Stimulated activated CD4-positive, alpha-beta T cell treated with anti-CD3 and anti-CD28 coated beads, TNF-alpha, amount 100 ng/mL, for 24 hours (primary cell): ENCODE data around the gene GID4.

ENCODE experiments used
- DNase-seq, 3 experiments: peaks; one replicate each; pipeline ENCODE4 v3.0.0-alpha.2; 2020; ENCODE audit warnings: low read depth in 3 of 3

The GID4 gene

DNA sequence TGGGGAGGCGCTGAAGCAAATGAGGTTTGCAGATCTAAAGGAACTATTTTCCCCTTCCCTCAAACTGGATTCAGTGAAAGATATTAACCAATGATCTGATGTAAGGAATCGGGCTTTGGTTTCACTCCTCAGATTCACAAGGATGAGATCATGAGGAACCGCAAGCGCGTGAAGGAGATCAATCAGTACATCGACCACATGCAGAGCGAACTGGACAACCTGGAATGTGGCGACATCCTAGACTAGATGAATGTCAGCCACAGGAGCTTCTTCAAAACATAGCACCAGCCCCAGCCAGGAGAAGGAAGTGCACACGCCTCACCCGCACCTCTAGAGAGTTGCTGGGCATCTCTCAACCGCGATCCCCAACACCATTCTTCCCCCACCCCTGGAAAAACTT, 22.8 kb upstream of the GID4 start:
- DNase-seq = no peak

DNA sequence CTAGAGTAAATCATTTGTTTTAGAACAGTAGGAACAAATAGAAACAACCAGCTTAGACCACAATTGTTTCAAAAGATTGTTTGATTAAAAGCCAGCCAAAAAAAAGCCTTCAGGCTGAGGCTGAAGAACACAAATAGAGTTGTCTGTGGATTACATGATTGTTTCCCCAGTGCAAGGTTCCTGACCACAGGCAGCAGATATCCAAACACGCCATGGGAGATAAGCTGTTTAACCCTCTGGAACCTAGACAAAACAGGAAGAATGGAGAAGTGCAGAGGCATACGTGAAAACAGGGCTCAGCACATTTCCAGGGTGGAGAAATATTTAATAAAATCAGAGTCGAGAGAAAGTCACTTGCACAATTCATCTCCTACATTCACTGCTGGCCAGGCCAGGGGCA, 21.2 kb upstream of the GID4 start:
- no peak for DNase-seq

DNA sequence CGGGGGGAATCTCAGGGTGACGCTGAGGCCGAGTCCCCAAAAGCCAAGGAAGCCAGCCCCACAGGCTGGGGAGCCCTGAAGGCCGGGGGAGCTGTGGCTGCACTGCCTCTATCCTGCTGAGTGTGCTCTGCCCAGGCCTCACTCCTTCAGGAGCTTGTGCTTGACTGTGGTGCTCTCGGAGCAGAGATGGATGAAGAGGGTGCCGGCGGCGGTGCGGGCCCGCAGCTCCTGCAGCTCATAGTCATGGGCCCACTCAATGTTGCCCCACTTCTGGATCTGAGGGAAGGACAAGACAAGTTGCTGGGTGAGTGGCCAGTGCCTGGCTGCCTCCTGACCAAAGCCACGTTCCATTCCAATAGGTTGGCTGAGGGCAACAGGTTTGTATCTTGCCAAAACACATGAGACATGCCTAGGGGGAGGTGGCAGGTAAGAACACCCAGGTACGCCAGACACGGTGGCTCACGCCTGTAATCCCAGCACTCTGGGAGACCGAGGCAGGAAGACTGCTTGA, 20.7 kb upstream of the GID4 start:
- no peak for DNase-seq

DNA sequence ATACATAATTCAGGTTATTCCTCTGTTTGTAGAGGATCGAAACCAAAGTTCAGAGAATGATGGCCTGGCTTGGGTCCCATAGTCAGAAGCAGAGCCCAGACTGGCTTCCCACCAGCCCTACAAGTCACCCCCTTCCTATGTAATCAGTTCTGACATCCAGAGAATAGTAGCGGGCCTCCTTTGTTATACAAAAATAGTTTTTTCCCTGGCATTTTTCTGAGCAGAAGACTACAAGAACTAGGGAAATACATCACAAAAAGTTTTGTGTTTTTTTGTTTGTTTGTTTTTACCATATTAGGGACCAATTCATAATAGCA, 19.4 kb upstream of the GID4 start:
- no peak for DNase-seq

GRCh38 chr17:18020971-18021370, 18.2 kb upstream of the GID4 start:
- no peak for DNase-seq

DNA sequence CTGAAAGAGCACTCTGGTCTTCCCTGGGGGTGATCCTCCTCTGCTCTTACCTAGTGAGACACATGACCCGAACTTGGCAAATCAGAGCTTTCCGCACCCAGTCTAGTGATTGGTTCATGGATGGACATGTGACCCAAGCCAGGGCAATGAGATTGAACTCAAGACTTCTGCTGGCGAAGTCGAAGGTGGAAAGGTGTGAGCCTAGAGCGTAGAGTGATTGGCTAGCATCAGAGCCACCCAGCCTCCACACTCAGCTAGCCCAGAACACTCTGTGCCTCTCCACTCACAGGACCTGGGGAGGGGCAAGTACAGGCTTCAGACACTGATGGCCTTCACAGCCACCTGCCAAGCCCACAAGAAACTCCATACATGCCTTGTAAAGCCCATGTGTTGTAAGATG, 17.8 kb upstream of the GID4 start:
- DNase-seq = no peak

DNA sequence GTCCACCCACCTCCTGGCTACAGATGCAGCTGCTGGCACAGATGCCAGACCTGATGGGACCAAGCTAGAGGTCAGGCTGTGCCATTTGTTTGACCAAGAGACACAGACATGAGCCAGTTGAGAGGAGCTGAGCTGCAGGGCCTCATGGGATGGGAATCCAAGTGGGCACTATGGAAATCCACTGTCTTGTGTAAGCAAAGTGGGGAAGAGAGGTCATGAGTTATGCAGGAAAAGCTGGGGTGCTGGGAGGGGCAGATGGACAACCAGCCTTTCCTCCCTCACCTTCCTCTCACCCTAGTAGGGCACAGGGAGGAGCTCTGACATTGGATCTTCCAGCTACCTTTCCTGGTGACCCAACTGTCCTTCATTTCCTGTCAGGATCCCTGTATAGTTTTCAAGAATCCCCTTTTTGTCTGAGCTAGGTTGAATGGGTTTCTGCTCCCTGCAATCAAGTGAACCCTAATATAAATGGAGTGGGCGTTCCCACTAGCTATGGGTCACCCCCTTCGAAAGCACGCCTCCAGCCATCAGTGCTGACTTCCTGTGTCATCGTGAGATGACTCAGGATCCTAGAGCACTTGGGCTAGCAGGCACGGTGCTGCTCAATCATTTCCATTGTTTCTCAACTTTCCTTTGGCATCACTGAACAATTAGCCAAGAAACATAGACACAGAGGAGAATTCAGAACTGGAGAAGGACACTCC, 13.8 kb upstream of the GID4 start:
- DNase-seq = peak in 1 of 3 experiments; percentile 23

DNA sequence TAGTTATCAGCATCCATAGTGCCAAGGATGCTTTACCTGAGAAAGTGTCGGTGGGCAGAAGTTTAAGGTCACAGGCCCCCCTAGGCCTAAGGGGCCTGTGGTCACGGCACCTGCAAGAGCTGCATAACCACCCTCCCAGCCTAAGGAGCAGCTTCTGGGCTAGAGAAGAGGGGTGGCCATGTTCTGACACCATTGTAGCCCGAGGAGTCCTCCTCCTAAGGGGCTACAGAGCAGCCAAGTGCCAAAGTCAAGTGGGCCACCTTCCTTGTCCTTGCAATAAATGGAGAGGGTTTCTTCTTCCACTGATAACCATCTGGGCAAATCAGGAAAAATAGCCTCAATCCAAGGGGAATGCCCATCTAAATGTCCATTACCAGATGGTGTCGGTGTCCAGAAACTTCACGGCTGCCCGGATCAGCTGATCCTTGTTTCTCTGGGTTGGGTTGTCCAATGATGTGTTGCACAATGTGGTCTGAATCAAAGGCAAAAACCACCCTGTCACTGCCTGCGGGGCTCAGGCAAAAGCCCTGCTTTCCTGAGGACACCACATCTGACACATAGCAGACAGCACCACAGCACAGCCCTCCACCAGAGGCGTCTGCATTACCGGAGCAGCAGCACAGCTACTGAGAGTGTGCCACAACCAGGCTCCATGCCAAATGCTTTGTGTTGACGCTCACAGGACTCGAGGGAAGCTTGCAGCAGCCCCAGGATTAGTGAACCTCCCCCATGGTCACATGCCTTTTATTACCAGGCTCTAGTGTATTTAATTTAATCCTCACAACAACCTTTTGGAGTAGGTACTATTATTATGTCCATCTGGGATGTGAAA, 13.0 kb upstream of the GID4 start:
- DNase-seq = no peak

DNA sequence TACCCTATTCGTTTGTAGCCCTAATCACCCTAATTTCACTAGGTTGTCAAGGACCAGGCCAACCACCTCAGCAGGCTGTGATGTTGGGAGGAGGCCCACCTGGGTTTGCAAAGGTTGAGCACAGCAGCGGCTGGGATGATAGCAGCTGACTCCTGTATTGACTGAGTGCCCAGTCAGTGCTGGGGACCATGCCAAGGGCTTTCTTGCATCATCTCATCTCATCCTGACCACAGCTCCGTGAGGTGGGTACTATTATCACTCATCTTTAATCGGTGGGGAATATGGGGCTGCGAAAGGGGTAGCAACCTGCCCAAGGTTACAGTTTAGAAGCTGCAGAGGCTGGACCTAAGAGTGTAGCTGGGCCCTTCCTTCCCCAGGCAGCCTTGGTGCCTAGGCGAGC, 11.9 kb upstream of the GID4 start:
- no peak for DNase-seq

DNA sequence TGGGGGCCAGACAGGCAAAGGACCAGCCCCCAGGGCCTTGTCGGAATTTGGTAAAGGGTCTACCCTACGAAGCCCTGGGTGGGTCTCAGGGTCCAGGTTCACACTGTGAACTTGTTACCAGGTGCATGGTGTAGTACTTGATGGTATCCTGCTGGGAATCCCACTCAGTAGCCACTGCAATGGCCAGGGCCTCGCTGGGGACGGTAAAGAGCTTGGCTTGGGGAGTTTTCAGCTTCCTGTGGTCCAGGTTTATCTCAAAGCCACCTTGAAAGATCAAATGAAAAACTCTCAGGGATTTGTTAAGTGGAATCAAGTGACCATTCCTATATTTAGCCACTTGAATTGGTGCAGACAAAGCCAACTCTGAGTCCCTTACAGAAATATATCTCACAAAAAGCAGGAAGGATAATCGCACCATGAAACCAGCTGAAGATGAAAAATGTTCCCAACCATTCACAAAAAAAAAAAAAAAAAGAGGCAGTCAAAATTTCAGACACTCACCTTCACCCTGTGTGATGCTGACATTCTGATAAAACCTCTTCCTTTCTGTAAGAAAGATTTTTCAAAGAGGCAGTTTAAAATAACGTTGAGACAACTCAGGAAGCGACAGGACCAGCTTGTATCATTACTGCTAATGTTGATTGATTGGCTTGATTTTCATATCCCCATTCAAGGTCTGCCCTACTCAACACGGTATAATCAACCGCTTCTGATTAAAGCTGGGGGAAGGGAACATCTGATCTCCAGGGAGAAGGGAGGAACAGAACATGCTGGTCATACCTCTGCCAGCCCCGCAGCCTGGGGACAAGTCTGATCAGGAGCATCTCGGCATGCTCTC, 10.9 kb upstream of the GID4 start:
- no peak for DNase-seq

DNA sequence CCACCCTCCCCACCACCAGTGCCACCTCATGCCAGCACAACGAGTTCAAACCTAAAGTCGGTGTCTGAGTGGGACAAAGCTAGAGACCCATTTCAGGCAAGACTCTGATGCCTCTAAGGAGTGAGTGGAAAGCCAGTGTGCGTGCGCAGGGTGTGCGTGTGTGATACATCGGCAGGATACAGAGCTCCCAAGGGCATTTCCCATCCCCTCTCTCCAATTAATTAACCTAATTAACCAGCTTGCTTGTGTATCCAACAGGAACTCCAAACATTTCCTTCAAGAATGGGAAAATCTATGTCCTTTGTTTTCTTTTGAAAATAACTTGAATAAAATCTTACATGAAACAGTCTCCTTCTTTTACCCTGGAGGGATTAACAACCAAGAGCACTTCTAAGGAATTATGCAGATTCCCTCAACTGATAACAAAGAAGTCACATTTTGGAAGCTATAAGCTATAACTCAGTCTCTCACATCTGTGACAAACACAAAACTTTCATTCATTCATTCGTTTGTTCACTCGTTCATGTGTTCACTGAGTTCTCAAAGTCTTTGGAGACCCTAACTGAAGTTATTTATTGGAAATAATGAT, 10.2 kb upstream of the GID4 start:
- DNase-seq = no peak

GRCh38 chr17:18031955-18032354, 7.3 kb upstream of the GID4 start:
- no peak for DNase-seq

- DNase-seq = peak; percentile 15 to 45 (median 22)
These were observed 5.6 kb upstream of the GID4 start for GRCh38 chr17:18033442-18034099.

DNA sequence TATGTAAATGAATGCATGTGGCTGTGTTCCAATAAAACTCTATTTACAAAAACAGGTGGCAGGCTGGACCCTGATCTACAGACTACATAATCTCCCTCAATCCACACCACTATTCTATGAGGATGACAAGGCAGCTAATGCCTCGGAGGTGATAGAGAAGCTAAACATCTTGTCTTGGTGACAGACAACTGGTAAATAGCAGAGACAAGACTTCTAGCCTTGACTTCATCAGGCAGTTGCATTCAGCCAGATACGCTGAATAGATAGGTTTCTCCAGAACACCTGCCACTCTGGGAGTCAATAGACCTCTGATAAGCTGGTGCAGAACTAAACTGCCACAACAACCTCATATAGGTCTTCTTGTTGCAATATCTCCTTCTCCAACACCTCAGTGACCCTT, 3.5 kb upstream of the GID4 start:
- no peak for DNase-seq

- DNase-seq = no peak
These were observed 1.7 kb upstream of the GID4 start for GRCh38 chr17:18037486-18037885.

DNA sequence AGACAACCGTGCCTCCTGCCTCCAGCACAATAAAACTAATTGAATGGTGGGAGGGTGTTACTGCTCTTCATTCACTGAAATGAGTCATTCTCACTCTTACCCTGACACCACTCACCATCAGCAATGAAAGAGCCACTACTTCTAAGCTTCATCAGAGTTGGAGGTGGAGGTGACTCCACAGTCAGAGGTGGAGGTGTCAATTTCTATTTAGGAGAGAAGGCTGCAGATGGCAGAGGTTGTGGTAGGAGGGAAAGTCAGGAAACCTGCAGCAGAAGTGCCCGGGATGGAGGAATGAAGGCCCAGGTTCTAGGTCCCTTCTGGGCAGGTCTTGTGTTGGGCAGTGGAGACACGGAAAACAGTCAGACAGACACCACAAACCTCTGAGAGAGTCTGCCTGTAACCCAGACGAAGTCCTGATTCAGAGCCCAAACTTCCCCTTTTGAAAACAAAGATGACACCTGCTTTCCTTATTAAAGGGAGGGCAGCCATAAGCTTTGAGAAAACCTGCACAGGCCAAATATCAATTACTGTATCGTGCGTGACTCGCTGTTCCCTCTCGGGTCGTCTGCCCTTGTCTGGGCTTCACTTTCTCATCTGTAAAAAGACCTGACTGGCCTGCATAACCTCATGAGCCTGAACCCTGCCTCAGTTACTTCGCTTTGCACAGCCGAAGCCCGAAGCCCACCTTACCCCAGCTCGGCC, 908 bp upstream of the GID4 start:
- peak in 1 of 3 experiments; percentile 10 for DNase-seq

DNA sequence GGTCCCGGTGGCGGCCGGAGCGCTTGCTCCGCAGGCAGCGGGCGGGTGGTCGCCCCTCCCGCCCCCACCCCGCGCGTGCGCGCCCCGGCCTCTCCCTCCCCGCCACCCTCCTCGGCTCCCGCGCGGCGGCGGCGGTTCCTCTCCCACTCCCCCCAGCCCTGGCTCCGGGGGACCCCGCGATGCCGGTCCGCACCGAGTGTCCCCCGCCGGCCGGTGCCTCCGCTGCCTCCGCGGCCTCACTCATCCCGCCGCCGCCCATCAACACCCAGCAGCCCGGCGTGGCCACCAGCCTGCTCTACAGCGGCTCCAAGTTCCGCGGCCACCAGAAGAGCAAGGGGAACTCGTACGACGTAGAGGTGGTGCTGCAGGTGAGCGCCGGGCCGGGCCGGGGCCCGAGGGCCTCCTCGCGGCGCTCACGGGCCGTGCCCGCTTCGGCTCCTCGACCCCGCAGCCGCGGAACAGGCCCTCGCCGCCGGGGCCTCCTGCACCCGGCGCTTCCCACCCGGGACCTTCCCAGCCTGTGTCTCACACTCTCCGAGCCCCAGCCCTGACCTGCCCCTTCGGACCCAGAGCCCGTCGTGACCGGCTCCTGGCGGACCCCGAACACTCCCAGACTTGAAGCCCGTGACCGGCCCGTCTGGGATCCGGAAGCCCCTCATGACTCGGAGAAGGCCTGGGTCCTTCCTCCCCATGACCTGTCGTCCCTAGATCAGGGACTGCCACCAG, 490 bp downstream of the GID4 start:
- peak in 2 of 3 experiments; percentile 12 to 31 for DNase-seq

DNA sequence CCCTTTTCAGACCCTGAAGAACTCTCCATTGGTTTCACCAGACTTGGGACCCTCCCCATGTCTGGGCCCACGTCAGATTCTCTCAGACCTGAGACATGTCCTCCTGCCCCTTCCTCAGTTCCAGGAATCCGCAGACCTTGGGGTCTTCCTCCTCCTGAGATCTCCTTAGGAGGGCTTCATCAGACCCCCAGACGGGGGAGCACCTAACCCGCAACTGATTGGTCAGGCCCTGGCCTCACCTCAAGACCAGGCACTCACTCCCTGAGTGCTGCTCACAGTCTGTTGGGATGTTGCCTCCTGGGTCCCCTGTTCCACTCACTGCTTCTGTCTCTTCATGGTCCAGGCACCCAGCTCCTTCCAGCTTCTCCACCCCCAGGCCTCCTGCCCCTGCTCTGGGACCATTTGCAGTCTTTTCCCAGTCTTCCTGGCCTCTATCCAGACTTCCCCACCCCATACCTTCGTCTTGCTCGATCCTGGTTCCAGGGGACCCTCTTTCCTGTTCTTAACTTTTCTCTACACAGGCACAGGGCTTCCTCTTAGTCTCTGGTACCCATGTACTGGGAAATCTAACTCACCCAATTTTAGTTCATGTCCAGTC, 1.2 kb downstream of the GID4 start:
- DNase-seq = no peak

DNA sequence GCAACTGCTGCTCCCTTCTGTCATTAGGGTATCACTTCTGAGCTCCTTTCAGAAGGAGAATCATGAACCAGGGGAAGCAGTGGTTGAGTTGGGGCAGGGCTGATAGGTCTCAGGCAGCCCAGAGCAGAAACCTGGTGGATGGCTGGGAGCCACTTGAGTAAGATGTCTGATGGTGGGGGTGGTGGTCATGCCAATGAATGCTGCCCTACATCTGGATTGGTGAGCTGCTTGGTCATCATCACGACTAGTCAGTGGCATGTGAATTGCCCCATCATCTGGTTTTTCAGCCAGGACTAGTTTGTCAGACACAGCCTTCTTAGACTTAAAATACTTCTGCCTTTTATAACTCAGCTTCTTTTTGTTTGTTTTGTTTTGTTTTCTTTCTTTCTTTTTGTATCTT, 2.6 kb downstream of the GID4 start:
- no peak for DNase-seq

DNA sequence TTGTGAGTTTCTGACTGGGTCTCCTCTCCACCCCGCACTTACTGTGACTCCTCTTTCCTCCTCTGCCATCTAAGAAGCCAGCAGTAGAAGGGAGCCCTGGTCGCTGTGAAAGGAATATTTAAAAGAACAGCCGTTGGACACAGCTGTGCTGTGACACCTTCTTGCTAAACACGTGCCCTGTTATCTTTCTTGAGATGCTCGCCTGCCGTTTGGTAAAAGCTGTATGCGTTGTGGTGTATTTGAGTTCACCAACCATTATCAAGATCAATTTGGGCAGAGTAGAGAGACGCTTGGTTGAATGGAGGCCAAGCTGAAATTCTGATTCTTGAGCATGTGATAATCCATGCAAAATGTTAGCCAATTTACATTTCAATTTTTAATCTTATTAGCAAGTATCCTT, 3.8 kb downstream of the GID4 start:
- no peak for DNase-seq
